ELR (cell line): Measurements from ENCODE around the gene ITGB6.
A peak's percentile ranks its signal among the peaks of the same experiment; 100 is the strongest.

Experiments used
- DNase-seq: peaks from one replicate; pipeline ENCODE4 v3.0.0-alpha.2; 2015; ENCODE audit warnings: low read depth

ITGB6 gene

GRCh38 chr2:160199683-160200389 lies at the start of gene ITGB6:
Gene ITGB6, minus strand, starts transcription at chr2:160200272. Its CDS starts 209 bp downstream, at chr2:160200063.
- no peak for DNase-seq

- no peak for DNase-seq
Observed at GRCh38 chr2:160247296-160248035, 47.4 kb upstream of the ITGB6 start.

GRCh38 chr2:160246356-160246755 lies 46.3 kb upstream of the ITGB6 start:
- DNase-seq = no peak

GRCh38 chr2:160245614-160246155 lies 45.6 kb upstream of the ITGB6 start:
- DNase-seq = no peak

- no peak for DNase-seq
Observed at GRCh38 chr2:160242893-160243564, 43.0 kb upstream of the ITGB6 start.

GRCh38 chr2:160241251-160242137 lies 41.4 kb upstream of the ITGB6 start:
- peak; percentile 88 for DNase-seq

- no peak for DNase-seq
Observed at GRCh38 chr2:160239436-160239835, 39.4 kb upstream of the ITGB6 start.

- DNase-seq = no peak
Observed at GRCh38 chr2:160238392-160238791, 38.3 kb upstream of the ITGB6 start.

GRCh38 chr2:160232905-160233475 lies 32.9 kb upstream of the ITGB6 start:
- no peak for DNase-seq

GRCh38 chr2:160229591-160229990 lies 29.5 kb upstream of the ITGB6 start:
- peak; percentile 85 for DNase-seq

GRCh38 chr2:160228141-160228917 lies 28.3 kb upstream of the ITGB6 start:
- peak; percentile 92 for DNase-seq

- DNase-seq = peak; percentile 92
Observed at GRCh38 chr2:160227293-160227915, 27.3 kb upstream of the ITGB6 start.

GRCh38 chr2:160226367-160226766 lies 26.3 kb upstream of the ITGB6 start:
- DNase-seq = no peak

GRCh38 chr2:160225722-160226121 lies 25.6 kb upstream of the ITGB6 start:
- DNase-seq = no peak

GRCh38 chr2:160224507-160224906 lies 24.4 kb upstream of the ITGB6 start:
- no peak for DNase-seq

- DNase-seq = peak; percentile 100
Observed at GRCh38 chr2:160224060-160224459, 24.0 kb upstream of the ITGB6 start.

- DNase-seq = no peak
Observed at GRCh38 chr2:160223560-160223959, 23.5 kb upstream of the ITGB6 start.

GRCh38 chr2:160222546-160223283 lies 22.6 kb upstream of the ITGB6 start:
- DNase-seq = no peak
